ENCODE data around the gene CAMK1. TPM values are rescaled to one million over a fixed set of nuclear protein-coding genes. Genes with fewer than 3 reads are reported as not detected.

The CAMK1 gene
- total RNA-seq, 1 donor from 2014 or later: 12.3 TPM

- H3K4me3 ChIP-seq: peak overlapping the region; percentile 82
- H3K9me3 ChIP-seq (replicated peaks): no peaks in the 10 kb centered on the region
- H3K27me3 ChIP-seq (ENCODE audit: low read depth): no peaks in the 10 kb centered on the region
- no peak for TF ChIP-seq CTCF (IDR thresholded peaks at IDR 0.05; ENCODE audit: borderline replicate concordance)
- H3K36me3 ChIP-seq: peaks cover 6% of the 10 kb centered on the region
- intact Hi-C loops (cut with micrococcal nuclease): no loop called here
- peaks cover 47% of the 10 kb centered on the region for H3K4me1 ChIP-seq
- H3K27ac ChIP-seq (replicated peaks): peak overlapping the region; percentile 80
- peak; percentile 91 for DNase-seq
Observed at GRCh38 chr3:9770276-9770812, 597 bp upstream of the CAMK1 start.

GRCh38 chr3:9769012-9769411 lies 735 bp downstream of the CAMK1 start:
- intact Hi-C loops (cut with micrococcal nuclease): no loop called here
- Histone ChIP-seq H3K36me3 (peaks cover 16% of the 10 kb centered on the region), H3K9me3 (replicated peaks) (no peaks in the 10 kb centered on the region), H3K27me3 (ENCODE audit: low read depth) (no peaks in the 10 kb centered on the region), H3K4me3 (peak overlapping the region; percentile 82), H3K27ac (replicated peaks) (peak overlapping the region; percentile 80), H3K4me1 (peaks cover 47% of the 10 kb centered on the region)
- no peak for DNase-seq
- TF ChIP-seq CTCF (IDR thresholded peaks at IDR 0.05; ENCODE audit: borderline replicate concordance): no peak

- H3K4me3 ChIP-seq: peak overlapping the region; percentile 82
- H3K4me1 ChIP-seq: peaks cover 47% of the 10 kb centered on the region
- H3K9me3 ChIP-seq (replicated peaks): no peaks in the 10 kb centered on the region
- no peak for TF ChIP-seq CTCF (IDR thresholded peaks at IDR 0.05; ENCODE audit: borderline replicate concordance)
- H3K27me3 ChIP-seq (ENCODE audit: low read depth): no peaks in the 10 kb centered on the region
- peaks cover 22% of the 10 kb centered on the region for H3K36me3 ChIP-seq
- DNase-seq: no peak
- intact Hi-C loops (cut with micrococcal nuclease): no loop called here
- H3K27ac ChIP-seq (replicated peaks): peak overlapping the region; percentile 80
Observed at GRCh38 chr3:9768141-9768775, 1.5 kb downstream of the CAMK1 start.

GRCh38 chr3:9767418-9767817 lies 2.3 kb downstream of the CAMK1 start:
- Histone ChIP-seq H3K9me3 (replicated peaks) (no peaks in the 10 kb centered on the region), H3K4me1 (peaks cover 47% of the 10 kb centered on the region), H3K36me3 (peaks cover 29% of the 10 kb centered on the region), H3K4me3 (no peak overlapping the region), H3K27ac (replicated peaks) (peak overlapping the region; percentile 80), H3K27me3 (ENCODE audit: low read depth) (no peaks in the 10 kb centered on the region)
- intact Hi-C loops (cut with micrococcal nuclease): no loop called here
- no peak for TF ChIP-seq CTCF (IDR thresholded peaks at IDR 0.05; ENCODE audit: borderline replicate concordance)
- peak; percentile 44 for DNase-seq

- intact Hi-C loops (cut with micrococcal nuclease): no loop called here
- no peak for DNase-seq
- H3K4me3 ChIP-seq: no peak overlapping the region
- H3K27me3 ChIP-seq (ENCODE audit: low read depth): no peaks in the 10 kb centered on the region
- TF ChIP-seq CTCF (IDR thresholded peaks at IDR 0.05; ENCODE audit: borderline replicate concordance): no peak
- no peaks in the 10 kb centered on the region for H3K9me3 ChIP-seq (replicated peaks)
- H3K27ac ChIP-seq (replicated peaks): no peak overlapping the region
- peaks cover 46% of the 10 kb centered on the region for H3K4me1 ChIP-seq
- H3K36me3 ChIP-seq: peaks cover 43% of the 10 kb centered on the region
Observed at GRCh38 chr3:9765865-9766264, 3.9 kb downstream of the CAMK1 start.
